Measurements from ENCODE around the gene PRKCH.

DNA sequence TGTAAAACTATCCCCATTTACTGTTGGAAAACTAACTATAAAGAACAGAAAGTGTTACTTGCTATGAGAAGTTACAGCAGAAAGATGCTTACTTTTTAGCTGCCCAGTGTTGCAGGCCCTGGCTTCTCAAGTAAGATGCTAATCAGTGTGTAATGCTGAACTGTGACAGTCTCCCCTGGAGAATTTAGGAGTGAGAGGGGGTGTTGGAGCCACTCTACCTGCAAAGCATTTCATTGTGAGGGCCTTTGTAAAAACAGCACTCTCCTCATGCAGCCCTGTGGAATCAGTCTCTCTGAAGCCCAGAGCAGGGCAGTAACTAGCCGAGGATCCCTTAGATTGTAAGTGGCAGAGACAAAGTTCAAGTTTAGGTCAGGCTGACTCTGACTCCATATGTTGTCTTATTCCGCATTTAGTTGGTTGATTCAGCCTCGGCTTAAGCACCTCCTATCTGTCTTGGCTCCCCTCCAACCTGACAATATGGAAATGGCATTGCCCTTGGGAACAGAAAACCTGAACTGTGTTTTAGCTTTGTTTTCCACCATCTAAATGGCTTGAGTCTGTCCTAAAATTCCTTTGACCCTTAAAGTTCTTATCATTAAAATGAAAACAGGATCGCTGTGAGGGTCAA is 141.3 kb downstream of the PRKCH start:
- TF ChIP-seq, protein P1, sequence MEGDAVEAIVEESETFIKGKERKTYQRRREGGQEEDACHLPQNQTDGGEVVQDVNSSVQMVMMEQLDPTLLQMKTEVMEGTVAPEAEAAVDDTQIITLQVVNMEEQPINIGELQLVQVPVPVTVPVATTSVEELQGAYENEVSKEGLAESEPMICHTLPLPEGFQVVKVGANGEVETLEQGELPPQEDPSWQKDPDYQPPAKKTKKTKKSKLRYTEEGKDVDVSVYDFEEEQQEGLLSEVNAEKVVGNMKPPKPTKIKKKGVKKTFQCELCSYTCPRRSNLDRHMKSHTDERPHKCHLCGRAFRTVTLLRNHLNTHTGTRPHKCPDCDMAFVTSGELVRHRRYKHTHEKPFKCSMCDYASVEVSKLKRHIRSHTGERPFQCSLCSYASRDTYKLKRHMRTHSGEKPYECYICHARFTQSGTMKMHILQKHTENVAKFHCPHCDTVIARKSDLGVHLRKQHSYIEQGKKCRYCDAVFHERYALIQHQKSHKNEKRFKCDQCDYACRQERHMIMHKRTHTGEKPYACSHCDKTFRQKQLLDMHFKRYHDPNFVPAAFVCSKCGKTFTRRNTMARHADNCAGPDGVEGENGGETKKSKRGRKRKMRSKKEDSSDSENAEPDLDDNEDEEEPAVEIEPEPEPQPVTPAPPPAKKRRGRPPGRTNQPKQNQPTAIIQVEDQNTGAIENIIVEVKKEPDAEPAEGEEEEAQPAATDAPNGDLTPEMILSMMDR (IDR thresholded peaks at IDR 0.05), result no peak
- TF ChIP-seq POLR2AphosphoS5 (IDR thresholded peaks at IDR 0.05; ENCODE audit: insufficient read depth in 1 of 2, low read depth in 1 of 2) (no peak), POLR2A (IDR thresholded peaks at IDR 0.05) (no peak)
